ENCODE data around the gene RPS6KA1.

- TF ChIP-seq CTCF (IDR thresholded peaks at IDR 0.05) (no peak), POLR2A (IDR thresholded peaks at IDR 0.05) (no peak)
Observed at GRCh38 chr1:26529405-26529654, 231 bp upstream of the RPS6KA1 start.

Data from upper lobe of left lung (tissue), 4 donors.